Adrenal gland (tissue), 12 donors: ENCODE results near the gene KIF26B. TPM values are rescaled to one million over a fixed set of nuclear protein-coding genes. Genes with fewer than 3 reads are reported as not detected.

ENCODE experiments used
- DNase-seq, 7 donors: peaks; one replicate each; pipeline ENCODE4 v3.0.0-alpha.2; 2019 to 2020
- H3K27ac ChIP-seq, 5 donors: fragments of 200-600 bp; sonication (generic) in 4 of 5; 1 replicate in 3 of 5; 2 replicates in 2 of 5; pipeline versions ENCODE4 v1.5.1 to v1.8.0; 2016 to 2020; ENCODE audit warnings: mild to moderate bottlenecking in 1 of 5
- H3K27me3 ChIP-seq: fragments of 200-600 bp; 2 replicates; pipeline ENCODE4 v1.8.0; 2021
- H3K36me3 ChIP-seq, 2 donors: fragments of 200-600 bp; replicated peaks in 1 of 2; 1 replicate in 1 of 2; 2 replicates in 1 of 2; pipeline versions ENCODE4 v1.5.1 to v1.8.0; 2018 to 2022
- H3K4me1 ChIP-seq, 2 donors: fragments of 200-600 bp; replicated peaks in 1 of 2; 1 replicate in 1 of 2; 2 replicates in 1 of 2; pipeline versions ENCODE4 v1.5.1 to v1.8.0; 2018 to 2021
- H3K4me3 ChIP-seq, 4 donors: fragments of 200-600 bp; sonication (generic) in 3 of 4; one replicate each; pipeline ENCODE4 v1.5.1; 2016 to 2018
- H3K9me3 ChIP-seq, 3 donors: fragments of 200-600 bp; sonication (generic) in 1 of 3; replicated peaks in 1 of 3; 1 replicate in 2 of 3; 2 replicates in 1 of 3; pipeline versions ENCODE4 v1.5.1 to v1.8.0; 2016 to 2021
- POLR2A ChIP-seq, 2 donors: fragments of 450-650 bp; IDR thresholded peaks; one replicate each; pipeline ENCODE4 v1.6.1; 2017; ENCODE audit warnings: antibody characterized with exemption in 2 of 2, mild to moderate bottlenecking in 2 of 2, moderate library complexity in 1 of 2
- WGBS, 4 donors: extraction: QIAGEN DNeasy Blood & Tissue Kit in 2 of 4; methylation state at CpG; one replicate each; pipeline versions ENCODE4 v1.1.5 to v1.1.7; 2013 to 2017; 5-methylcytosine and 5-hydroxymethylcytosine counted together
- intact Hi-C, 2 donors: fragments of 100-400 bp; cut with DNase I; formaldehyde crosslinking; loops; one replicate each; pipeline versions ENCODE4 v1.14.1 to v1.15.0; 2022 to 2023
- polyA plus RNA-seq, 3 donors: library from polyadenylated mRNA; stranded (reverse); fragments of 200-250 nt in 2 of 3; fragments of 350-450 nt in 1 of 3; fragmentation: Illumina TruSeq in 1 of 3; extraction: RNeasy Lipid Tissue Mini Kit (QIAGEN cat#74804) in 1 of 3; gene quantifications; one replicate each; pipeline ENCODE4 v1.2.3, GENCODE V29; 2013 to 2014
- total RNA-seq, 9 donors: library from RNA; depleted of rRNA in 4 of 9; stranded (reverse); fragments of >200 nt in 4 of 9; fragments of 120-200 nt in 1 of 9; fragmentation: NEBNext Ultra II Directional in 1 of 9; extraction: Animal tissue kit (Norgen Biotek cat#: 25700) in 1 of 9; gene quantifications; one replicate each; pipeline versions ENCODE4 v1.1.0 to v1.2.4, GENCODE V29; 2013 to 2023
- TF ChIP-seq, protein P1 (sequence below), 6 experiments: fragments of 450-650 bp in 4 of 6; fragments of 200-600 bp in 2 of 6; sonication (generic) in 1 of 6; IDR thresholded peaks; 1 replicate in 5 of 6; 2 replicates in 1 of 6; pipeline versions ENCODE4 v1.5.1 to v1.8.0; 2016 to 2021; ENCODE audit warnings: antibody characterized with exemption in 6 of 6, mild to moderate bottlenecking in 2 of 6, moderate library complexity in 1 of 6
- donor health status: healthy with polysubstance abuse.
- donor health status: Bipolar disorder and iron deficiency.
- donor health status: DM: yes; HTN: yes; CAD: no.
- donor health status: DM: no; HTN: no; CAD: no.
- donor health status: DM: no; HTN: no; CAD: no.
- donor health status: DM: yes; HTN: yes; CAD: no.

KIF26B gene
- total and polyA plus RNA-seq, 12 donors, result 0.20 to 4.6 (median 2.6) TPM

DNA sequence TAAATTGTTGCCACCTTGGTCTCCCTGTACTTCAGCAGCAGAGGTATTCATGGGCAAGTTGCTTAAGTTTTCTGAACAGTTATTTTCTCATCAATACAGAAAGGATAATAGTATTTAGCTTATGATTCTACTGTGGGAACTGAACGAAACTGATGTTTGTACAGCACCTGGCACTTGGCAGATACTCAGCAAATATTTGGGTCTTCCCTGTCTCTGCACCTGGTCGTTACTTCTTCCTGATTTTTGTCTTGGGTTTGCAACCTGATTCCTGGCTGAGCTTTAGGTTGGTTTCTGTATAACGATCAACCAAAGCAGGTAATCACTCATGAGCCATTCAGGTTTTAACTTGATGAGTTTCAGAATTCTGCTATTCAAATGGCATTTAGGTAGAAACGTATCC, 490.6 kb downstream of the KIF26B start:
- H3K9me3 ChIP-seq, result peaks cover 4 to 13% (median 8%) of the 10 kb centered on the region in 3 donors
- H3K27me3 ChIP-seq, result no peaks in the 10 kb centered on the region
- TF ChIP-seq POLR2A (IDR thresholded peaks at IDR 0.05), result no peak
- TF ChIP-seq, protein P1, sequence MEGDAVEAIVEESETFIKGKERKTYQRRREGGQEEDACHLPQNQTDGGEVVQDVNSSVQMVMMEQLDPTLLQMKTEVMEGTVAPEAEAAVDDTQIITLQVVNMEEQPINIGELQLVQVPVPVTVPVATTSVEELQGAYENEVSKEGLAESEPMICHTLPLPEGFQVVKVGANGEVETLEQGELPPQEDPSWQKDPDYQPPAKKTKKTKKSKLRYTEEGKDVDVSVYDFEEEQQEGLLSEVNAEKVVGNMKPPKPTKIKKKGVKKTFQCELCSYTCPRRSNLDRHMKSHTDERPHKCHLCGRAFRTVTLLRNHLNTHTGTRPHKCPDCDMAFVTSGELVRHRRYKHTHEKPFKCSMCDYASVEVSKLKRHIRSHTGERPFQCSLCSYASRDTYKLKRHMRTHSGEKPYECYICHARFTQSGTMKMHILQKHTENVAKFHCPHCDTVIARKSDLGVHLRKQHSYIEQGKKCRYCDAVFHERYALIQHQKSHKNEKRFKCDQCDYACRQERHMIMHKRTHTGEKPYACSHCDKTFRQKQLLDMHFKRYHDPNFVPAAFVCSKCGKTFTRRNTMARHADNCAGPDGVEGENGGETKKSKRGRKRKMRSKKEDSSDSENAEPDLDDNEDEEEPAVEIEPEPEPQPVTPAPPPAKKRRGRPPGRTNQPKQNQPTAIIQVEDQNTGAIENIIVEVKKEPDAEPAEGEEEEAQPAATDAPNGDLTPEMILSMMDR (IDR thresholded peaks at IDR 0.05), result no peak
- H3K36me3 ChIP-seq, result no peaks in the 10 kb centered on the region
- H3K4me3 ChIP-seq, result no peak overlapping the region
- intact Hi-C loops, result no loop called here
- DNase-seq, result no peak
- no peak overlapping the region for H3K27ac ChIP-seq
- whole genome bisulfite sequencing, 4 donors, result 73 to 78% (median 75%) methylated on average over 4 of the region's 4 CpGs
- no peaks in the 10 kb centered on the region for H3K4me1 ChIP-seq

- 77 to 81% (median 78%) methylated on average over 9 of the region's 9 CpGs for WGBS, 4 donors
- no peaks in the 10 kb centered on the region for H3K36me3 ChIP-seq
- DNase-seq, result no peak
- no peaks in the 10 kb centered on the region for H3K27me3 ChIP-seq
- TF ChIP-seq, protein P1 (IDR thresholded peaks at IDR 0.05), result no peak
- TF ChIP-seq POLR2A (IDR thresholded peaks at IDR 0.05), result no peak
- no peaks in the 10 kb centered on the region for H3K4me1 ChIP-seq
- peaks cover 4 to 8% (median 8%) of the 10 kb centered on the region in 3 donors for H3K9me3 ChIP-seq
- H3K27ac ChIP-seq, result no peak overlapping the region
- intact Hi-C loops, result no loop called here
- no peak overlapping the region for H3K4me3 ChIP-seq
Observed at GRCh38 chr1:245645894-245646293, 491.1 kb downstream of the KIF26B start.

- peaks cover 0 to 3% (median 0%) of the 10 kb centered on the region in 3 donors for H3K9me3 ChIP-seq
- H3K4me3 ChIP-seq, result no peak overlapping the region
- intact Hi-C loops, result no loop called here
- no peak for TF ChIP-seq POLR2A (IDR thresholded peaks at IDR 0.05)
- TF ChIP-seq, protein P1 (IDR thresholded peaks at IDR 0.05), result no peak
- DNase-seq, result no peak
- H3K4me1 ChIP-seq, result no peaks in the 10 kb centered on the region
- no peaks in the 10 kb centered on the region for H3K36me3 ChIP-seq
- no peaks in the 10 kb centered on the region for H3K27me3 ChIP-seq
- WGBS, 4 donors, result 81 to 90% (median 85%) methylated on average over 18 to 19 of the region's 19 CpGs
- no peak overlapping the region for H3K27ac ChIP-seq
Observed at GRCh38 chr1:245648749-245649522, 494.2 kb downstream of the KIF26B start.

GRCh38 chr1:245649666-245650065, 494.9 kb downstream of the KIF26B start:
- H3K36me3 ChIP-seq, result no peaks in the 10 kb centered on the region
- intact Hi-C loops, result no loop called here
- H3K9me3 ChIP-seq, result no peaks in the 10 kb centered on the region
- H3K27me3 ChIP-seq, result no peaks in the 10 kb centered on the region
- no peaks in the 10 kb centered on the region for H3K4me1 ChIP-seq
- H3K27ac ChIP-seq, result no peak overlapping the region
- DNase-seq, result no peak
- no peak overlapping the region for H3K4me3 ChIP-seq
- 89 to 94% (median 91%) methylated on average over 5 of the region's 5 CpGs for WGBS, 4 donors
- no peak for TF ChIP-seq POLR2A (IDR thresholded peaks at IDR 0.05)
- TF ChIP-seq, protein P1 (IDR thresholded peaks at IDR 0.05), result no peak
